DLD1 (cell line): ENCODE measurements around the gene RFC1.
"Not testable (repeated sequence)": the region's sequence is repeated elsewhere in the genome, so short reads cannot be mapped to it uniquely, and the experiment has no call there.

ENCODE experiments used
- in situ Hi-C: cut with HindIII; loops from 2 replicates; pipeline ENCODE4 v1.10.0; 2017; ENCODE audit warnings: low sequenced_read_pairs

The RFC1 gene

DNA sequence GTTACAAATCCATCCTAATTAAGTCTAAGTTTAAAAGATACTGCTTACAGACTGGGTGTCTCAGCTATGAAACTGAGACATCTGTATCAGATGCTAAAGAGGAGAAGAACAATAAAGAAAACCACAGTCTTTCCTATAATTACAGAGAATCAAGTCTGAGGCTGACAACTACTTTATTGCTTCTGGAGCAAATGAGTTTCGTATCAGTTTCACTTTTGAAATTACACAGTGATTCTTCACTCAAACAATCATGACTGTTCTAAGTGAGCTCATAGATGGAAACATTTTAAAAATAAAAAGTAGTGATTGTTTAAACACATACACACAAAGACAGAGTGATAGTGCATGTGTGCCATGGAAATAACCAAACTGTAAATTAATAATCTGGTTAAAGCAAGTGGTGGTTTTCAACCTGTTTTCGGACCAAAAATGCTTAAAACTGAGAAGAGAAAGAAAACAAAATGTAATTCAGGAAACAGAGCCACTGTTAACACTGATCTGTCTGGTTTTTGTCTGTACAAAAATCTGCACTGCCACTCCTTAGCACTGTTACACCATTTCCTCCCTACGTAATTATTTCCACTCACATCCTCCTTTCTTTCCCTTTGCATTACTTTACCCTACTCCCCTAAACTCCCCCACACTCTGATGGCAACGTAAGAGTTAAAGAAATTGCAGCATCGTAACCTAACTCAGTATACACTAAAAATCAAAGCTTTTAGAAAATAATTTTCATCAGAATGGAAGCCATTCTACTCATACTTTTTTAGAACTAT, 12.5 kb downstream of the RFC1 start:
- in situ Hi-C loops, result no loop called here

GRCh38 chr4:39353149-39353477, 13.0 kb downstream of the RFC1 start:
- in situ Hi-C loops, result not testable (repeated sequence)

DNA sequence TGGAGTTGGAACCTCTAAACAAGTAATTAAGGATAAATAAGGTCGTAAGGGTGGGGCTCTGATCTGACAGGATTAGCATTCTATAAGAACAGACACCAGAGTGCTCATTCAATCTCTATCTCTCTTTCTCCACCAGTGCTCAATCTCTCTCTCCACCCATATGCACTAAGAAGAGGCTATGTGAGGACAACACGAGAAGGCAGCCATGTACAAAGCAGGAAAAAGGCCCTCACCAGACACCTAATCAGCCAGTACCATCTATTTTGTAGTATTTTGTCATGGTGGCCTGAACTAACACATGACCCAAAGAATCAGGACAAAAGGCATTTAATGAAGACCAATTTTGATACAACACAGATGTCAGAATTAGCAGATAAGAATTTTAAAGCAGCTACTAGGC, 16.8 kb downstream of the RFC1 start:
- in situ Hi-C loops, result no loop called here

DNA sequence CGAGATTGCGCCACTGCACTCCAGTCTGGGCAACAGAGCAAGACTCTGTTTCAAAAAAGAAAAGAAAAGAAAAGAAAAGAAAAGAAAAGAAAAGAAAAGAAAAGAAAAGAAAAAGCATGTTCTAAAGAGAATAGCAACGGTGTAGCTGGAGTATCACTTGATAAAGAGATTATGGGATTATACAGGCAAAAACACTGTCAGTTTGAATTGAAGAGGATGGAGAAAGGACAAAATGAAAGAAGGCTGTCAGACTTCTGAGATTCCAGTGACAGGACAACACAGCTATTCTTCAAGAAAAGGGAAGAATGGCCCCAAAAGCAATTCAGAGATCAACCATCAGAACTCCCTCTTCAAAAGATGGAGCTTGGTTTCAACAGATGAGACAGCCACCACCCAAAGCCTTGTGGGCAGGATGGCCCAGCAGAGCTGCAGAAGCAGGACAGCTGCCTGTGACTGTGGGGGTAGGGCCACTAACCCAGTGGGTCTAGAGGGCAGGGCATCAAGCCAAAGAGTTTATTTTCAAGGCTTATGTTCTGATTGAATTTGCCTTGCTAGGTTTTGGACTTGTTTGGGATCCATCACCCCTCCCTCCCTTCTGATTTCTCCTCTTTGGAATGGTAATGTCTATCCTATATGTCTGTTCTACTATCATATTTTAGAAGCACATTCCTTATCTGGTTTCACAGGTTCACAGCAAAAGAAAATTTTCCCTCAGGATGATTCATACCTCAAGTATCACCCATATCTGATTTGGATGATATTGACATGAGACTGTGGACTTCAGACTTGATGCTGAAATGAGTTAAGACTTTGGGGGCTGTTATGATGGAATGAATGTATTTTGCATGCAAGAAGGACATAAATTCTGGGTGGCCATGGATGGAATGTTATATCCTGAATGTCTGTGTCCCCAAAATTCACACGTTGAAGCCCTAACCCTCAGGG, 17.5 kb downstream of the RFC1 start:
- in situ Hi-C loops, result no loop called here

- in situ Hi-C loops, result no loop called here
Measured at GRCh38 chr4:39346856-39347519, 19.2 kb downstream of the RFC1 start.

DNA sequence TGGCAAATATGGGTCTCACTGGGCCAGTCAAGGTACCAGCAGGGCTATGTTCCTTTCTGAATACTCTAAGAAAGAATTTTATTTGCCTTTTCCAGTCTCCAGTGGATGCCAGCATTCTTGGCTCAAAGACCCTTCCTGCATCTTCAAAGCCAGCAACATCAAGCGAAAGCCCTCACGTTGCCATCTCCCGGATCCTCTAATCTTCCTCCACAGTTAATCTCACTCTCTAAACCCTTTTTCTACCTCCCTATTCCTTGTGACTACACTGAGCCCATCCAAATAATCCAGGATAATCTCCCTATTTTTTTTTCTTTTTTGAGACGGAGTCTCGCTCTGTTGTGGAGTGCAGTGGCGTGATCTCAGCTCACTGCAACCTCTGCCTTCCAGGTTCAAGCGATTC, 23.4 kb downstream of the RFC1 start:
- in situ Hi-C loops, result no loop called here

DNA sequence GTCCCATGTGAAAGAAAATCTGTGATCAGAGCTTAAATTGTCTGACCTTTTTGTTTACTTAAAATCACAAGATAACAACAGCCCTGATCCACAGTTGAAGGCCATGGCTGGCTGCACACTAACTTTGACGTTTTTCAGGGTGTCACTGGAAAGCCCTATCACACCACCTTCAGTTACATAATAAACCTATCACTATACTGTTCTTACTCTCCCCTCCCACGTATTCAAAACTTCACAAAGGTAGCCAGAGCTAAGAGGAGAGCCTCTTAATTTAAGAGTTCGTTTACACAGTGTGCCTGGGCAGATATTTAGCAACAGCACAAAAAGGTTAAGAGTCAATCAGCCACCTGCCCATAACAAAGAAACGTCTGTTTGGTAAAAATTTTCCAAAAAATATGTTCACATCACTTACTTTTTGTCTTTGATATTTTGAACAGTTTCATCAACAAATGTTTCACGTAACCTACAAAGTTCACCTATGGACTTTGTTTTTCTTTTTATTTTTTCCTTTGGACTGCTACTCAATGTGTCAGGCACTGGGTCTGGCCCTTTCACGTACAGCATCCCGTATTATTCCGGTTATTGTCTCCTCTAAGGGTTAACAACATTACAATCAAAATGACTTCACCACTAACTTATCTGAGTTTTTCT, 25.0 kb downstream of the RFC1 start:
- in situ Hi-C loops, result no loop called here

DNA sequence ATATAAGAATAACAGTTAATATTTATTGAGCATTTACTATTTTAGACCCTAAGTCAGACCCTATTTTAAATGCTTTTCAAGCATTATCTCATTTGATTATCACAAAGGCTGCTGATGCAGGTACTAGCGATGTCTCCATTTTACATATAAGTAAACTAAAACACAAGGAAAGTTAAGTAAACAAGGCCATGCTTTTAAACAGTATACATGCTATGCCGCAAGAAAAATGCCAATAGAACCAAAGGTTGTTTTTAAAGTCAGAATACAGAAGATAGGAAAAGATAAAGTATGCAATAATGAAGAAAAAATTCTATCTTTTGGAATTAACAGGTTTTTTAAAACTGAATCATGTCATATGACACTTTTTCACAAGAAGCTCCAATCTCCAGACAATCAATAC, 26.2 kb downstream of the RFC1 start:
- in situ Hi-C loops, result no loop called here

DNA sequence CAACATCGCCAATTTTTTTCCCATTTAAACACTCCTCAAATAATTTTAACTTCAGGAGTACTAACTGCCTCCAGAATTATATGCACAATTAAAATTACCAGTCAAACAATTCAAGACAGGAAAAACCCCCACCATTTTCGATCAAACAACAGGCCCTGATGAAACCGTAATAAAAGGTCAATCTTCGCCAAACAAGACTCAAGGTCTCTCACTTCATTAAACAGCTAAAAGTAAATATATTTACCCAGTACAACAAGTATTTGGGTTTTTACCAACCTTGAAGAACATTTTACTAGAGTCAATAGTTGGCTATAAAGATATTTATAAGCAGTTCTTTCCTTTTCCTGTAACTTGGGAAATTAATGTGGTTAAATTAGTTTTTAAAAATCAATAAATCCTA, 28.3 kb downstream of the RFC1 start:
- in situ Hi-C loops, result no loop called here

DNA sequence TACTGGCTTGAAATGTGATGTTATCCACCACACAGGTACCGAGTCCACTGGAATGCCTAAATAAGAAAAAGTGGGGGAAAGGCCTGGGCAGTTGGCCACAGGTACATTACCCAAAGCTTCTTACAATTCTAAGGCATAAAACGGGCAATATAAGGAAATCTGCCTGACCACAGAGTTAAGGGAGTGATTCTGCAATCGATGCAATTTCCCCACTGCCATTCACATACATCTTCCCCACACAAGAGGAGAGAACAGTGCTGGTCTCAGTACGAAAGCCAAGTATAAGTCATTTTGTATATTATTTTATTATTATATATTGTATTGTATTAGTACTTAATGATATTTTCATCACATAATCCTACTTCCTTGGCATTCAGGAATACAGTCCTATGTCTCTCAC, 30.6 kb downstream of the RFC1 start:
- in situ Hi-C loops, result no loop called here

DNA sequence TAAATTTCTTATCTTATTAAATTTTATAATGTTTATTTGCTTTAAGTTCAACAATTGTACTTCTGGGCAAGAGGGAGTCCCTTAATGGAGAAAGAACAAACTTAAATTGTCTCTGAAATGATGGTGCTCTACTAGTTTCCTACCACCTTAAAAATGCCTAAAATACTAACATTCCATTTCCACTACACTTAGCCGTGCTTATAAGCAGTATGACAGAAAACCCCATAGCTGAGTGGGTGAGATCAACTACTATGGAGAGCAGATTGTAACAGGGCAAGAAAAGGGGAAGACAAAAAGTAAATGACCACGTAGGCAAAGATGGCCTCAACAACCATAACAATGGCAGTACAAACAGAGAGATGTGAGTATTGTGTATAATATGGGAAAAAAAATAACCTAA, 35.0 kb downstream of the RFC1 start:
- in situ Hi-C loops, result no loop called here

GRCh38 chr4:39330353-39330752, 35.8 kb downstream of the RFC1 start:
- in situ Hi-C loops, result no loop called here

GRCh38 chr4:39326468-39326977, 39.6 kb downstream of the RFC1 start:
- in situ Hi-C loops, result no loop called here

DNA sequence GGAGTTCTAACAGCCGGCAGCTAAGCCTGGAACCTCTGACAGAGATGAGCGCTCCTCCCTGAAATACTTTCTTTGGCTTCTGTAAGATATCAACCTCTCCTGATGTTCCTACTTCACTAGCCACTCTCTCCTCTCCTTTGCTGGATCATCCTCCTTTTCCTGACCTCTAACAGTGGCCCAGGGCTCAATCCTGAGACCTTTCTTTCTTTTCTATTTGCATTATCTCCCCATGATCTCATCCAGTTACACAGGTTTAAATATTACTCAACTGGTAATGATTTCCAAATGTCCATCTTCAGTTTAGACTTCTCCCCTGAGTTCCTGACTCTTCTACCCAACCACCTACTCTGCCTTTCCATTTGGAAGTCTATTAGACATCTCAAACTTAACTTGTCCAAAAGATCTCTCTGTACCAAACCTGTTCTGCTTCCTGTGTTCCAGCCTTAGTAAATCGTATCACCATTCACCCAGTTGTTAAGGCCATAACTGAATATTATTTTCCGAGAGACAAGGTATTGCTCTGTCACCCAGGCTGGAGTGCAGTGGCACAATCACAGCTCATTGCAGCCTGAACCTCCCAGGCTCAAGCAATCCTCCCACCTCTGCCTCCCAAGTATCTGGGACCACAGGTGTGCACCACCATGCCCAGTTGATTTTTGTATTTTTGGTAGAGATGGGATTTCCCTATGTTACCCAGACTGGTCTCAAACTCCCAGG, 41.1 kb downstream of the RFC1 start:
- in situ Hi-C loops, result no loop called here

GRCh38 chr4:39324446-39324845, 41.7 kb downstream of the RFC1 start:
- in situ Hi-C loops, result no loop called here

DNA sequence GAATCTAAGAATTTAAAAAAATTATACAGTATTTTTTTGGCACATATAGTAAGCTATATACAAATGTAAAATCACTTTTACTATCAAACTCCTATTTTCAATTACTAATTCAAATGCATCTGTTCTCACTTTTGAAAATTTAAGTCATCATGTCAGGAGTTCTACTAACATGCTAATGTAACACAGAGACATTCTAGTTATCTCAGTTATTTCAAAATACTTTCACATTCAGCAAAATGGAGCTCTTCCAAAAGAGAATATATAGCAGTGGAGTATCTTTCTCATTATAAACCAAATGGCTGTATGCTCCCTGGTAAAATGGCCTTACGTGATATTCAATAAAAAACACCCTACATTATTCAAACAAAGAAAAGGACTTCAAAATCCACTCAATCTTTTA, 42.3 kb downstream of the RFC1 start:
- in situ Hi-C loops, result no loop called here

- in situ Hi-C loops, result no loop called here
Measured at GRCh38 chr4:39320381-39321115, 45.6 kb downstream of the RFC1 start.

GRCh38 chr4:39319676-39320075, 46.5 kb downstream of the RFC1 start:
- in situ Hi-C loops, result no loop called here

DNA sequence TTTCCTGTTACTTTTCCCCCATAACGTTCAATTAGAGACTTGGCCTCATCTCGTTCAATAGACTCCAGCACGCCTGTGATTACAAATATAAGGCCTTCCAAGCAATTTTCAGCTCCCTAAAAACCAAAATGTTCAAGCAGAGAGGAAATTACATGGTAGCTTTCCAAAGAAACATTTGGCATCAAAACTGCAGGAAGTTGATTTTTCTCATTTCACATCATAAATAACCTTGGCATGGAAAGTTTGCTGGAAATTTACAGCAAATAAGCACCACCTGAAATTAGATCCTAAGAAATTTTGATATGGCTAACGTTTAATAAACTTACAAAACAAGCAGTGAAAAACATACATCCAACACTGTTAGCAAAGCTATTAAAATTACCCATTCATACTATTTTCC, 53.3 kb downstream of the RFC1 start:
- in situ Hi-C loops, result no loop called here

DNA sequence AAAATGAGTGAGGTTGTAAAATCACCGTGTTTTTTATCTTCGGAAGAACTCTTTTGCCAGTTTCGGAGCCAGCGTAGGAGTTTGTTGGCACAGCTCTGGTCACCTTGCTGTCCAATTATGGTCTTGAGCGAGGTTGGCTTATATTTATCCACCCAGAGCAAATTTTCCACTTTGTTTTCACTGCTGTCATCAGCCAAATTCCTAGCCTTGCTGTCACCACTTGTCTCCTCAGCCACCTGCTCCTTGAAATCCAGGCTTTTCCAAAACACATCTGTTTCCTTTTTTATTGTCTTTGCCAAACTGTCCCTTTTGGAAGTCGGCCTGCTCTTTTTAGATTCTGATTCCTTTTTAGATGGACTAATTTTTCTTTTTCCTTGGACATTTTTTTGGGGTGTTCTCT, 57.6 kb downstream of the RFC1 start:
- in situ Hi-C loops, result no loop called here
